ENCODE measurements around the gene TUT1.

TUT1 gene

DNA sequence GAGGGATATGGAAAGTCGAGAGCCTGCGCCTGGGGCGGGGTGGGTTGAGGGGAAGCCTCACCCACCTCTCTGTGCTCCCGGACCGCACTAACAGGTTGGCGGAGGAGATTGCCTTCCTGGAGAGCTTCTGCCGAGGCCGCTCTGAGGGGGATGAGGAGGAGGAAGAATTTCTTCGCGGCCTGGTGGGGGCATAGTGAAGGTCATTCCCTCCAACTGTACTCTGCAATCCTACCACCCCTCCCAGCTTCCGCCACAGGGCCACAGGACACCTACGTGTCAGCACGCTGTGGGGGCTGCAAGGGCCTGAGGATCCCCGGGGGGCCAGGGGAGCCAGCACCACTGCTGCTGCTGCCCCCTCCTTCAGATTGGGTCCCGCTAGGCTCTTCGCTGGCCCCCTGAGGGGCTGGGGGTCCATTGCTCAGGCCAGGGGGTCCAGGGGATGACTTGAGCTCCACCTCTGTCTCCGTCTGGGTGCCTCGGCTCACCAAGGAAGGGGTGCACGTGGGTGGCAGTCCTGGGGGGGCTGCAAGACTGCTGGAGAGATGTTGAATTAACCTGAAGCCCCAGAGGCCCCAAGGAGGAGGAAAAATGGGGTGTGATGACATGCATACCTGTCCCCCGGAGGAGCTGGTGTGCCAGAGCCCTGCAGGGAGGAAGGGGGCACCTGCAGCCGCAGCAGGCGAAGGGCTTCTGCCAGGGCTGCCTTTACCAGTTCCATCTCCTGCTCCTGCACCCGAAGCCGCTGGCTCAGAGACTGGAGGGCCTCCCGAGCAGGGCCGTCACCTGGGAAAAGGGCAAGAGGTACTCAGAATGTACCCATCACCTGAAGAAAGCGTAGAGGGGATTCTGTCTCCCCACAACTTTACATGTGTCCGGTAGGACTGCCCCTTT, 19.7 kb upstream of the TUT1 start:
- peak overlapping the region; percentile 77 for H3K4me3 ChIP-seq (ENCODE audit: low read depth, low read length)
- DNase-seq (ENCODE audit: low read depth): no peak
- TF ChIP-seq, protein P1, sequence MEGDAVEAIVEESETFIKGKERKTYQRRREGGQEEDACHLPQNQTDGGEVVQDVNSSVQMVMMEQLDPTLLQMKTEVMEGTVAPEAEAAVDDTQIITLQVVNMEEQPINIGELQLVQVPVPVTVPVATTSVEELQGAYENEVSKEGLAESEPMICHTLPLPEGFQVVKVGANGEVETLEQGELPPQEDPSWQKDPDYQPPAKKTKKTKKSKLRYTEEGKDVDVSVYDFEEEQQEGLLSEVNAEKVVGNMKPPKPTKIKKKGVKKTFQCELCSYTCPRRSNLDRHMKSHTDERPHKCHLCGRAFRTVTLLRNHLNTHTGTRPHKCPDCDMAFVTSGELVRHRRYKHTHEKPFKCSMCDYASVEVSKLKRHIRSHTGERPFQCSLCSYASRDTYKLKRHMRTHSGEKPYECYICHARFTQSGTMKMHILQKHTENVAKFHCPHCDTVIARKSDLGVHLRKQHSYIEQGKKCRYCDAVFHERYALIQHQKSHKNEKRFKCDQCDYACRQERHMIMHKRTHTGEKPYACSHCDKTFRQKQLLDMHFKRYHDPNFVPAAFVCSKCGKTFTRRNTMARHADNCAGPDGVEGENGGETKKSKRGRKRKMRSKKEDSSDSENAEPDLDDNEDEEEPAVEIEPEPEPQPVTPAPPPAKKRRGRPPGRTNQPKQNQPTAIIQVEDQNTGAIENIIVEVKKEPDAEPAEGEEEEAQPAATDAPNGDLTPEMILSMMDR (conservative IDR thresholded peaks at IDR 0.05; ENCODE audit: low read depth, low read length): no peak

DNA sequence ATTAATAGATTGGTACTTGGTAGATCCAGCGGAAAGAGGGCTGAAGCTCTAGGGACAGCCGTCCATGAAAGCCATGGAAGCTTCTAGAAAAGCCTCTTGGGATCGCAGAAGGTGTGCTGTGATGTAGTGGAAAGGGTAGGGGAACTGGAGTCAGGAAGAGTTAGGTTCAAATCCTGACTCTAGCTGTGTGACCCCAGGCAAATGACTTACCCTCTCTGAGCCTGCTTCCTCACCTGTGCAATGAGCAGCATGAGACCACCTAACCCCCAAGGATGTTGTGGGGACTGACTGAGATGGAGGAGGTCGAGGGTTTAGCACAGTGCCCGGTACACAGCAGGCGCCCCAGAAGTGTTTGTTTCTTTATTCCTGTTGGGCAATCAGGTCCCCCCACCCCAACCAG, 19.1 kb upstream of the TUT1 start:
- H3K4me3 ChIP-seq (ENCODE audit: low read depth, low read length): no peak overlapping the region
- TF ChIP-seq, protein P1 (conservative IDR thresholded peaks at IDR 0.05; ENCODE audit: low read depth, low read length): no peak

DNA sequence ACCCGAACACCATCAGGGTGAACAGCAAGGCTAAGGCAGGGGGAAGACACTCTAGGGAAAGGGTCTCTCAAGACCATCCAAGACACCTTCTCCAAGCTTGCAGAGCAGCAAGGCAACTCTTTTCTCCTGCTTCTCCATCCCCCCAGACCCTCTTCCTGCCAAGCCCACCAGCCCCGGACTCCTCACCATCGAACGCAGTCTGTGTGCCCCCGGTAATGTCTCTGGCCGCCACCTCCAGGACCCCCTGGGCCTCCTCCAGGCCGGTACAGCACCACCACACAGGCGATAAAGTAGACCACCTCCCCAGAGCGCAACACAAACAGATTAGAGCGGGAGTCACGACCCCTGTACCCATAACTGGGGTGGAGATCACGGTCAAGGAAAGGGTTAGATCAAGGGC, 17.5 kb upstream of the TUT1 start:
- DNase-seq (ENCODE audit: low read depth): no peak
- H3K4me3 ChIP-seq (ENCODE audit: low read depth, low read length): no peak overlapping the region
- TF ChIP-seq, protein P1 (conservative IDR thresholded peaks at IDR 0.05; ENCODE audit: low read depth, low read length): no peak

More for the DNA sequence above, 19.1 kb upstream of the TUT1 start:
- no peak for DNase-seq (ENCODE audit: low read depth)

DNA sequence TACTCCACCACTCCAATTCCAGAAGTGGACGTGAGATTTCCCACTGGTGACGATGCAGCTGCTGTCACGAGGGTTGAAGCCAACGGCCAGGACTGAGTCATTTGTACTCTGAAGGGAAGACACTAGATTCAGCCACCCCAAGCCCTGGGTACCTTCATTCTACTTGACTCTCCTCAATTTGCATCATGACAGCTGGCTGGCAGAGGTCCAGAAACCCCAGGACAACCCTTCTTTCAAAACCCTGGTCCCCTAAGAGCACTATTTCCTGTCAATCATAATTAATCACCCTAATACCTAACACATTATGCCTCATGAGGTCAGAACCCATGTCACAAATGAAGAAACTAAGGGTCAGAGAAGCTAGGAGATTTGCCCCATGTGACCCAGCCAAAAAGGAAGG, 16.4 kb upstream of the TUT1 start:
- DNase-seq (ENCODE audit: low read depth): no peak
- no peak overlapping the region for H3K4me3 ChIP-seq (ENCODE audit: low read depth, low read length)
- TF ChIP-seq, protein P1 (conservative IDR thresholded peaks at IDR 0.05; ENCODE audit: low read depth, low read length): no peak

DNA sequence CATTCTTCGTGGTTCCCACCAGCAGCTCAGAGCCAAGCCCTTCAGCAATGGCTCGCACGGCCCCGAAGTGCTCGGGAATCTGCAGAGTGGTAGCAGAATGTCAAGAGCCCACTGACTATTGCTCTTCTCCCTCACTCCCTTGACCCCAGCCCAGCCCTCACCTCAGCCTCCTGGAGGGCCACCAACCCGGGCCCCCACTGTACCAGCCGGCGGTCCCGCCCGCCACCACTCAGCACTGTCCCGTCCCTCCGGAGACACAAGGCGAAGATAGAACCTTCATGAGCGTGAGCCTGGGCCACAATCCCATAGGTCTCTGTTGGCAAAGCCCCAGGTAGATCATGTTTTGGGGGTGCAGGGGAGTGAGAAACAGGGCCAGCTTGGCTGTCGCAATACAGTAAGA, 14.6 kb upstream of the TUT1 start:
- TF ChIP-seq, protein P1 (conservative IDR thresholded peaks at IDR 0.05; ENCODE audit: low read depth, low read length): no peak
- DNase-seq (ENCODE audit: low read depth): no peak
- no peak overlapping the region for H3K4me3 ChIP-seq (ENCODE audit: low read depth, low read length)

DNA sequence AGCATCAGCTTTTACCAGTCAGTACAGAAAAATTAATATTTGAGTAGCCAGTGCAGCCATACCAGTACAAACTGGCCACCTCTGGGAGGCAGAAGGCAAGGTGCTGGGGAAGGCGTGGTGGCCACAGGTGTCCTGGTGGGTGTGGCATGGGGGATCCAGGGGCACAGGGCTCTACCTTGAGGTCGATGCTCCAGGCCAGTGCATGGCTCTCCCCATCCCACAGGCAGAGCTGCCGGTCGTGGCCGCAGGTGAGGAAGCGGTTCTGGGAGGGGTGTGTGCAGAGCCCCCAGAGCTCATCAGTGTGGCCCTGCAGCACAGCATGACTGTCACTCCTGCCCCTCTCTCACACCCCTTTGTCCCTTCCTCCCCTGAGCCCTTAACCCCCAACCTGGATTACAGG, 14.1 kb upstream of the TUT1 start:
- no peak overlapping the region for H3K4me3 ChIP-seq (ENCODE audit: low read depth, low read length)
- TF ChIP-seq, protein P1 (conservative IDR thresholded peaks at IDR 0.05; ENCODE audit: low read depth, low read length): no peak
- no peak for DNase-seq (ENCODE audit: low read depth)

All from choroid plexus epithelial cell (primary cell).